Subcutaneous adipose tissue (tissue), 4 donors: ENCODE data around the gene SCUBE3. TPM values are rescaled to one million over a fixed set of nuclear protein-coding genes. Genes with fewer than 3 reads are reported as not detected.

Source experiments
- total RNA-seq, 4 donors: library from RNA; depleted of rRNA; stranded (reverse); fragments of >200 nt; gene quantifications; one replicate each; pipeline ENCODE4 v1.1.0, GENCODE V29; 2016
- TF ChIP-seq, protein P1 (sequence below): fragments of 450-650 bp; IDR thresholded peaks from one replicate; pipeline ENCODE4 v1.5.1; 2016; ENCODE audit warnings: low read depth, mild to moderate bottlenecking, control low read depth, antibody characterized with exemption, moderate library complexity

Gene SCUBE3
- total RNA-seq, 4 donors from 2014 or later = 0.19 to 0.34 (median 0.22) TPM; not detected in 1

DNA sequence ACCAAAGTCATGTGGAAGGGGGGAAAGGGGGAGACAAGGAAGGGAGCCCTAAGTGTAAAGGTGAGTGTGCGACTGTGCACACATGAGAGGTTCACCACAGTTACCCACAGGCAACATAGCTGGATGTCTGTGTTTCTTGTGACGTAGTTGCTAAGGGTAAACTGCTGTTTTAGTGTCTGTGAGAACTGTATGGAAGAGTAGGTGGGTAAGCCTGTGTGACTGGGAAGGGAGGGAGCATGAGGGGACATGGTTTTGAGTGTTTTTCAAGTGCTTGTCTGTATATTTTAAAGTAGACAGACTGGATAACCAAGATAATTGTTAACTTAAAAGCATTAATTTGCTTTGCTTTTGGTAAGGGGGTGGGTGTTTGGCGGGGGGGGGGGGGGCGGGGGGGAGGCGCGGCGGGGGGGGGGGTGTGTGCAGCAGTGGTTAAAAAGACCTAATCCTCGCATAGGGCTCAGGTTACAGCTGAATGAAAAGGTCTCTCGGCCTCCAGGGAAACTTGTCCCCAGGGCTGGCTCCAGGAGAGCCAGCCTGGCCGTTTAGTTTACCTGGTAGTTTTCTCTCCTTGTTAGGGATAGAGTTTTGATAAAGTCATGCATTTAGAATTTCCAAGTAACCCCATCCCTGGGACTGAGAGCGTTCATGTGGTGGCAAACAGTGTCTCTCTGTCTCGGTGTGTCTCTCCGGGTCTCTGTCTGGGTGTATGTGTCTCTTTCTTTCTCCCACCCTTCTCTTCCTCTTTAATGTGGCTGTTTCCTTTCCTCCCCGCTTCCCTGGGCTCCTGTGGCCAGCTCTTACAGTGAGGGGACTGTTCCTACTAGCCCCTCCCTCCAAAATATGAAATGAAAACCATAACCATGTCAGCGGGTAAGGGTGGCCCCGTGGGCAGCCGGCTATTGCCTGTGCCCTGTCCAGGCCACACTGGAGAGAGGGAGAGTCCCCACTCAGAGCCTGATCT is 3.4 kb downstream of the SCUBE3 start:
- TF ChIP-seq, protein P1, sequence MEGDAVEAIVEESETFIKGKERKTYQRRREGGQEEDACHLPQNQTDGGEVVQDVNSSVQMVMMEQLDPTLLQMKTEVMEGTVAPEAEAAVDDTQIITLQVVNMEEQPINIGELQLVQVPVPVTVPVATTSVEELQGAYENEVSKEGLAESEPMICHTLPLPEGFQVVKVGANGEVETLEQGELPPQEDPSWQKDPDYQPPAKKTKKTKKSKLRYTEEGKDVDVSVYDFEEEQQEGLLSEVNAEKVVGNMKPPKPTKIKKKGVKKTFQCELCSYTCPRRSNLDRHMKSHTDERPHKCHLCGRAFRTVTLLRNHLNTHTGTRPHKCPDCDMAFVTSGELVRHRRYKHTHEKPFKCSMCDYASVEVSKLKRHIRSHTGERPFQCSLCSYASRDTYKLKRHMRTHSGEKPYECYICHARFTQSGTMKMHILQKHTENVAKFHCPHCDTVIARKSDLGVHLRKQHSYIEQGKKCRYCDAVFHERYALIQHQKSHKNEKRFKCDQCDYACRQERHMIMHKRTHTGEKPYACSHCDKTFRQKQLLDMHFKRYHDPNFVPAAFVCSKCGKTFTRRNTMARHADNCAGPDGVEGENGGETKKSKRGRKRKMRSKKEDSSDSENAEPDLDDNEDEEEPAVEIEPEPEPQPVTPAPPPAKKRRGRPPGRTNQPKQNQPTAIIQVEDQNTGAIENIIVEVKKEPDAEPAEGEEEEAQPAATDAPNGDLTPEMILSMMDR = no peak

DNA sequence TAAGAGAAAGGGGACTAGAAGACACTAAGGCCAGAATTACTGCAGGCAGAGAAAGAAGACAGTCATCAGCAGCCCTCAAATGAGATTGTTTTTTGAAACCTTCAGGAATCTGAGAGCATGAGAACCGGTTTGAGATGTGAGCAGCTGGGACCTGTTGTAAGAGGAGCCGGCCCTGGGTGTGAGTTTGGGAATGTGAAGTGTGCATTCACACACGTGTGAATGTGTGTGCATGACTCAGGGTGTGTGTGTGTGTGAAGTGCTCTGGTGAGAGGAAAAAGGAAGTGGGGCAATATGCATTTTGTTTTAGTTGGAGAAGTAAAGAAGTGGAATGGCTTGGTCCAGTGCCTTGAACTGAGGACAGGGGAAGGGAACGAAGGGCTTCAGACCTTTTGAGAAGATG is 4.3 kb downstream of the SCUBE3 start:
- TF ChIP-seq, protein P1 = no peak

DNA sequence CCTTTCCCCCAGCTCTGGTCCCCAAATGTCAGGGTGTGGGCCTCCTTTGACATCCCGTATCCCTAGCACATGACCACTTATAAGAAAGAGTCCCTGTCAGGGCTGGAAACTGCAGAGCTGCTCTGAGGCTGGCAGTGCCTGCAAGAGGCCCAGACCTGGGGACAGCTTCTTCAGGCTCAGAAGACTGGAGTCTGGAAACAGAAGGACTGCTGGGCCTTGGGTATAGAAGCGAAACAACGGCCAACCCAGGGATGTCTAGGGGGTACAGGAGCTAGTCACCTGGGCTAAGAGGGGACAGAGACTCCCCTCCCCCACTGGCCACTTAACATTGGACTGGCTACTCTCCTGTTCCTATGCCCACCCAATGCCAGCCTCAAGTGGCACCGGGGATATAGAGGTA is 4.7 kb downstream of the SCUBE3 start:
- TF ChIP-seq, protein P1 = no peak

DNA sequence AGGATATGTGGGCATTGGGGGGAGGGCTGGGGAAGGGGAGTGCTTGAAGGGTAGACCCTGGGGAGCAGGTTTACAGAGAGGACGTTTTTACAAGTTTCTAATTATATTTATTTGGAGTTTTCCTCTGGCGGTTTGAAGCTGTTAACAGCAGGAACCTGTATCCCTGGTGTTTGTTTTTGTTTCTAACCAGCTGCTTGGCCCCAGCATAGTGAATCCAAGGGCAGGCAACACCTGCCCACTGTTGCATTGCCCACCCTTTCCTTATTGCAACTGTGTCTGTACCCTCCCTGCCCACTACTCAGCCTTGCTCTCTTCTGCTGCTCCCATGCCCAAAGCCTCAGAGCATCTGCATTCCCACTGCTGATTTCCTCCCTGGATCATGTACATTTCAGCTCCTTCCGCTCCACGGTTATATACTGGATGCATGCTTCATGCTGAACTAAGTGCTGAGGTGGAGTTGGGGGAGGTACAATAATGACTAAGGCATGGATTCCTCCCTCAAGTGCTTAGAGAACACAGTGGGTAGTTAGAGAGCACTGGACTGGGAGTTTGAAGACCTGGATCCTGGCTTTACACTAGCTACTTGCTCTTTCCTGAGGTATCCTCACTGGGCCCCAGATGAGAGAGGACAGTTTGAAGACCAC is 6.0 kb downstream of the SCUBE3 start:
- TF ChIP-seq, protein P1 = no peak

DNA sequence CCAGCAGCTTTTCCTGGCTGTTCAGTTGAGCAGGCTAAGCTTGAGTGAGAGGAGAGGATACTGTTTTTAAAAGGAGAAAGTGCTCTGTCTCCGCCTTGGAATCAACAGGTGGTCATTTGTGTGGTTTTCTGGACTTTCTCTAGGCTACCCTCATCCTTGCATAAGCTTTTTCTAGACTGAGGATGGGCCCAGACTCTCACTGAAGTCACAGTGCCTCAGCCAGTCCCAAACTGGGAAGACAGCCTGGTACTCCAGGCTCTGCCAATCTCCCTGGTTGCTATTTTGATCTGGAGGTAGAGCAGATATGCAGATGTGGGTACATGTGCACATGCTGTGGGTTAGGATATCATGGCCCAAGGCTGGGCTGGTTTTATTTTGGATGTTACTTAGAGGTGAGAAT is 7.0 kb downstream of the SCUBE3 start:
- TF ChIP-seq, protein P1 = no peak

DNA sequence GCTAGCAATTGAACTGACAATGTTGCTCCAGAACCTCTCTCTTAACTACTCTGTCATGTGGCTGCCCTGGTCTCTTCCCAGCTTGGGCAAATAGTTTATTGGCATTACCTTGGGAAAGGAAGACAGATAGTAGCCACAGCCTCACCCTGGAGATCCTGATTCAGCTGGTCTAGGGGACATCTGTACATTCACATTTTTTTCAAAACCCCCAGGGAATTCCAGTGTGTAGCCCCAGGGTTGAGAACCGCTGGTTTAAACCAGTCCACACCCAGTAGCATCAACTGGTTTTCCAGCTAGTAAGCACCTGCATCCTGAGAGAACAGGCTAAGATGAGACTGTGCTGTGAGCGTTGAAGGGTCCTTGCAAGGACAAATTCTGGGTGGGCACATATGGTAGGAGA is 9.6 kb downstream of the SCUBE3 start:
- TF ChIP-seq, protein P1 = no peak

DNA sequence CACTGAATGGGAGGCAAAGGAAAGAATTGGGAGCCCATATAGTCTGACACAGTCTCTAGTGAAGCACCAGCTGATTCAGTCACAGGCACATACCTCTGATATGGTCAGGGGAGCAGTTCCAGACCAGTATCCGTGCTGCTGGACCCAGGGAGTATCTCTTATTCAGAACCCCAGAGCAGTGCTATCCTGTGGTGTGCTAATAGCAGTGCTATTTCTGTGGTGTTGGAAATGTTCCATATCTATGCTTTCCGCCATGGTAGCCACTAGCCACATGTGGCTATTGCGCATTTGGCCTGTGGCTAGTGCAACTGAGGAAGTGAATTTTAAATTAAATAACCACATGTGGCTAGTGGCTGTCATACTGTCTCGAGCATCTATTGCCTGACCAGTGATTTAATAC is 11.0 kb downstream of the SCUBE3 start:
- TF ChIP-seq, protein P1 = no peak
